ENCODE results near the gene BLCAP.

DNA sequence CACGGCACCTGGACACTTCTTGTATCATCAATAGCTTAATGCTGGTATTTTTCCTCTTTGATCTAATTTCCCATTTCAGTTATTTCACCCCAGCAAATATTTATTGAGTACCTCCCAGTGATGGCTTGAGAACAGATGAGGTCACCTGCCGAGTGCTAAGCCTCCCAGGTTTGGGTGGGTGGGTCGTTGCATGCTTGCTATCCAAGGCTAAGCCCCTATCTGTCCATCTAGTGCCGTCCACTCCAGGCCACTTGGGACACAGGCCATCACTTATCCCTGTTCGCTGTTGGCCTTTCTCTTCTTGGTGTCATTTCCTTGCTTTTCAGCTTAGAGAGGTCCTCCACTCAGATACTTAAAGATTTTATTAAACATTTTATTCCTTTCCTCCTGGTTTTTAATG lies 17.4 kb downstream of the BLCAP start:
- TF ChIP-seq POLR2A (IDR thresholded peaks at IDR 0.05; ENCODE audit: low read length) (no peak), GATA1 (IDR thresholded peaks at IDR 0.05; ENCODE audit: low read depth, low read length) (no peak)

Data from erythroblast (primary cell).